ENCODE data around the gene ADAD1. TPM values are rescaled to one million over a fixed set of nuclear protein-coding genes. Genes with fewer than 3 reads are reported as not detected.
A peak's percentile ranks its signal among the peaks of the same experiment; 100 is the strongest.
"Not testable (repeated sequence)": the region's sequence is repeated elsewhere in the genome, so short reads cannot be mapped to it uniquely, and the experiment has no call there.

The ADAD1 gene
- total and polyA plus RNA-seq, 12 donors: not detected

GRCh38 chr4:122360754-122361153, 18.1 kb upstream of the ADAD1 start:
- Histone ChIP-seq H3K4me1 (no peaks in the 10 kb centered on the region), H3K9me3 (peaks cover 0 to 12% (median 0%) of the 10 kb centered on the region in 11 donors), H3K4me3 (no peak overlapping the region), H3K27ac (no peak overlapping the region), H3K36me3 (peaks cover 0 to 83% (median 38%) of the 10 kb centered on the region in 9 donors), H3K27me3 (no peaks in the 10 kb centered on the region)
- no peak for DNase-seq
- no peak for ATAC-seq
- intact Hi-C loops (cut with DNase I): no loop called here
- TF ChIP-seq, protein P1, sequence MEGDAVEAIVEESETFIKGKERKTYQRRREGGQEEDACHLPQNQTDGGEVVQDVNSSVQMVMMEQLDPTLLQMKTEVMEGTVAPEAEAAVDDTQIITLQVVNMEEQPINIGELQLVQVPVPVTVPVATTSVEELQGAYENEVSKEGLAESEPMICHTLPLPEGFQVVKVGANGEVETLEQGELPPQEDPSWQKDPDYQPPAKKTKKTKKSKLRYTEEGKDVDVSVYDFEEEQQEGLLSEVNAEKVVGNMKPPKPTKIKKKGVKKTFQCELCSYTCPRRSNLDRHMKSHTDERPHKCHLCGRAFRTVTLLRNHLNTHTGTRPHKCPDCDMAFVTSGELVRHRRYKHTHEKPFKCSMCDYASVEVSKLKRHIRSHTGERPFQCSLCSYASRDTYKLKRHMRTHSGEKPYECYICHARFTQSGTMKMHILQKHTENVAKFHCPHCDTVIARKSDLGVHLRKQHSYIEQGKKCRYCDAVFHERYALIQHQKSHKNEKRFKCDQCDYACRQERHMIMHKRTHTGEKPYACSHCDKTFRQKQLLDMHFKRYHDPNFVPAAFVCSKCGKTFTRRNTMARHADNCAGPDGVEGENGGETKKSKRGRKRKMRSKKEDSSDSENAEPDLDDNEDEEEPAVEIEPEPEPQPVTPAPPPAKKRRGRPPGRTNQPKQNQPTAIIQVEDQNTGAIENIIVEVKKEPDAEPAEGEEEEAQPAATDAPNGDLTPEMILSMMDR (IDR thresholded peaks at IDR 0.05): no peak
- 82 to 90% methylated on average over 3 of the region's 3 CpGs for WGBS, 2 donors

DNA sequence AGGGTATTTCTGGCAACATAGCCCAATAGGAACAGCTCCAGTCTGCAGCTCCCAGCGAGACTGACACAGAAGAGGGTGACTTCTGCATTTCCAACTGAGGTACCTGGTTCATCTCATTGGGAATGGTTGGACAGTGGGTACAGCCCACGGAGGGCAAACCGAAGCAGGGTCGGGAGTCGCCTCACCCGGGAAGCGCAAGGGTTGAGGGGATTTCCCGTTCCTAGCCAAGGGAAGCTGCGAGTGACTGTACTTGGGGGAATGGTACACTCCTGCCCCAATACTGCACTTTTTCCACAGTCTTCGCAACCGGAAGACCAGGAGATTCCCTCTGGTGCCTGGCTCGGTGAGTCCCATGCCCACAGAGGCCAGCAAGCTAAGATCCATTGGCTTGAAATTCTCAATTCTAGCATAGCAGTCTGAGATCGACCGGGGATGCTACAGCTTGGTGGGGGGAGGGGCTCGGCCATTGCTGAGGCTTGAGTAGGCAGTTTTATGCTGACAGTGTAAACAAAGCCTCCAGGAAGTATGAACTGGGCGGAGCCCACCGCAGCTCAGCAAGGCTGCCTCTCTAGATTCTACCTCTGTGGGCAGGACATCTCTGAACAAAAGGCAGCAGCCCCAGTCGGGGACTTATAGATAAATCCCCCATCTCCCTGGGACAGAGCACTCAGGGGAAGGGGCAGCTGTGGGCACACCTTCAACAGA, 14.0 kb upstream of the ADAD1 start:
- Histone ChIP-seq H3K9me3 (peaks cover 0 to 47% (median 0%) of the 10 kb centered on the region in 11 donors), H3K27me3 (no peaks in the 10 kb centered on the region), H3K4me3 (no peak overlapping the region), H3K4me1 (no peaks in the 10 kb centered on the region), H3K36me3 (peaks cover 0 to 42% (median 18%) of the 10 kb centered on the region in 9 donors), H3K27ac (no peak overlapping the region)
- no peak for DNase-seq
- ATAC-seq: no peak
- intact Hi-C loops (cut with DNase I): no loop called here
- 81 to 83% methylated on average over 18 of the region's 18 CpGs for WGBS, 2 donors
- TF ChIP-seq, protein P1 (IDR thresholded peaks at IDR 0.05): no peak

DNA sequence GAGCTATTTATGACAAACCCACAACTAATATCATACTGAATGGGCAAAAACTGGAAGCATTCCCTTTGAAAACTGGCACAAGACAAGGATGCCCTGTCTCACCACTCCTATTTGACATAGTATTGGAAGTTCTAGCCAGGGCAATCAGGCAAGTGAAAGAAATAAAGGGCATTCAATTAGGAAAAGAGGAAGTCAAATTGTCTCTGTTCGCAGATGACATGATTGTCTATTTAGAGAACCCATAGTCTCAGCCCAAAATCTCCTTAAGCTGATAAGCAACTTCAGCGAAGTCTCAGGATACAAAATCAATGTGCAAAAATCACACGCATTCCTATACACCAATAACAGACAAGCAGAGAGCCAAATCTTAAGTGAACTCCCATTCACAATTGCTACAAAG, 10.0 kb upstream of the ADAD1 start:
- H3K4me3 ChIP-seq; DNase-seq; H3K27me3 ChIP-seq; intact Hi-C loops (cut with DNase I); H3K36me3 ChIP-seq; H3K4me1 ChIP-seq; H3K27ac ChIP-seq; ATAC-seq: not testable (repeated sequence)
- peaks cover 0 to 47% (median 0%) of the 10 kb centered on the region in 11 donors for H3K9me3 ChIP-seq
- 74 to 88% methylated on average over 3 of the region's 3 CpGs for WGBS, 2 donors

- TF ChIP-seq, protein P1 (IDR thresholded peaks at IDR 0.05): no peak
- WGBS, 2 donors: 81 to 86% methylated on average over 1 of the region's 1 CpG
- Histone ChIP-seq H3K4me3 (no peak overlapping the region), H3K36me3 (no peaks in the 10 kb centered on the region), H3K27ac (no peak overlapping the region), H3K9me3 (peaks cover 0 to 7% (median 0%) of the 10 kb centered on the region in 11 donors), H3K27me3 (no peaks in the 10 kb centered on the region), H3K4me1 (no peaks in the 10 kb centered on the region)
- DNase-seq (no peak), ATAC-seq (no peak)
- intact Hi-C loops (cut with DNase I): no loop called here
These were observed 1.5 kb upstream of the ADAD1 start for GRCh38 chr4:122377352-122377751.

DNA sequence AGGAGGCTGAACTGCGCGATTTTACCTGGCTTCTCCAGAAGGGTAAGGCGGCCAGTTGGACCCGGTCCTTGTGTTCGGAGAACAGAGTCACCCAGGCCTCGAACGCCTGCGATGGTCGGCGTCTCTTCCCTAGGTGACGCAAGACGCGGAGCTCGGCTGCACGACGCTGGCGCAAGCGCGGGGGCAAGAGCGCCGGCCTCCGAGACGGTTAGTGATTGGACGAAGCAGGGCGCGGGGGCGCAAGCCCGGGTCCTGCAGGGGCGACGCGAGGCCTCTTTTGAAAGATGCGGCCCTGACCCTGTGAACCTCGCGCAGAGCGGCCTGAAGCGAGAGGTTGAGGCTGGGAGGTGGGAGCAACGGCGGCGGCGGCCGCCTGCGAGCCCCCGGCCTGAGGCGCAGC, 428 bp downstream of the ADAD1 start:
- DNase-seq: no peak
- ATAC-seq: peak in 1 of 8 donors; percentile 34
- TF ChIP-seq, protein P1 (IDR thresholded peaks at IDR 0.05): no peak
- Histone ChIP-seq H3K36me3 (no peaks in the 10 kb centered on the region), H3K27ac (no peak overlapping the region), H3K4me1 (no peaks in the 10 kb centered on the region), H3K9me3 (peaks cover 0 to 7% (median 0%) of the 10 kb centered on the region in 11 donors), H3K4me3 (no peak overlapping the region), H3K27me3 (no peaks in the 10 kb centered on the region)
- intact Hi-C loops (cut with DNase I): no loop called here
- WGBS, 2 donors: 93 to 96% methylated on average over 44 of the region's 44 CpGs

Data from heart right ventricle (tissue), 16 donors.